Smooth muscle cell (in vitro differentiated cells): ENCODE data around the gene SPOCK3. TPM values are rescaled to one million over a fixed set of nuclear protein-coding genes. Genes with fewer than 3 reads are reported as not detected.

Experiments used
- DNase-seq: peaks from one replicate; lab custom pipeline; 2025; ENCODE audit not compliant: unreplicated experiment; lab: John Stamatoyannopoulos, UW
- H2AFZ ChIP-seq: fragments of 200-600 bp; sonication (generic); 2 replicates; pipeline ENCODE4 v1.6.0; 2016; ENCODE audit warnings: antibody characterized with exemption, low read depth, mild to moderate bottlenecking
- H3F3A ChIP-seq: fragments of 200-600 bp; sonication (generic); 2 replicates; pipeline ENCODE4 v1.6.0; 2017; ENCODE audit warnings: antibody characterized with exemption, low read depth
- H3K27ac ChIP-seq: fragments of 200-600 bp; sonication (generic); 2 replicates; pipeline ENCODE4 v1.5.1; 2016; ENCODE audit warnings: low read depth, mild to moderate bottlenecking
- H3K27me3 ChIP-seq: fragments of 200-600 bp; sonication (generic); 2 replicates; pipeline ENCODE4 v1.6.1; 2016; ENCODE audit warnings: low read depth, mild to moderate bottlenecking
- H3K36me3 ChIP-seq: fragments of 200-600 bp; sonication (generic); 2 replicates; pipeline ENCODE4 v1.5.1; 2016; ENCODE audit warnings: low read depth
- H3K4me1 ChIP-seq: fragments of 200-600 bp; sonication (generic); 2 replicates; pipeline ENCODE4 v1.5.1; 2016; ENCODE audit warnings: low read depth
- H3K4me2 ChIP-seq: fragments of 200-600 bp; sonication (generic); 2 replicates; pipeline ENCODE4 v1.6.0; 2016; ENCODE audit warnings: mild to moderate bottlenecking
- H3K4me3 ChIP-seq: fragments of 200-600 bp; sonication (generic); 2 replicates; pipeline ENCODE4 v1.5.1; 2016; ENCODE audit warnings: mild to moderate bottlenecking
- H3K79me2 ChIP-seq: fragments of 200-600 bp; sonication (generic); 2 replicates; pipeline ENCODE4 v1.6.0; 2016; ENCODE audit warnings: low read depth, mild to moderate bottlenecking
- H3K9ac ChIP-seq: fragments of 200-600 bp; sonication (generic); 2 replicates; pipeline ENCODE4 v1.6.0; 2016; ENCODE audit warnings: low read depth
- H3K9me3 ChIP-seq: fragments of 200-600 bp; sonication (generic); replicated peaks from 2 replicates; pipeline ENCODE4 v1.5.1; 2016; ENCODE audit warnings: low read depth
- H4K20me1 ChIP-seq: fragments of 200-600 bp; sonication (generic); 2 replicates; pipeline ENCODE4 v1.6.0; 2016; ENCODE audit warnings: low read depth
- CTCF ChIP-seq: fragments of 200-600 bp; sonication (generic); IDR thresholded peaks from 2 replicates; pipeline ENCODE4 v1.5.1; 2017; ENCODE audit warnings: borderline replicate concordance, mild to moderate bottlenecking, antibody characterized with exemption; ENCODE audit not compliant: insufficient read depth, poor library complexity, severe bottlenecking
- WGBS: methylation state at CpG from one replicate; pipeline ENCODE4 v1.1.7; 2016; ENCODE audit warnings: low lambda C conversion rate; 5-methylcytosine and 5-hydroxymethylcytosine counted together
- polyA plus RNA-seq: library from polyadenylated mRNA; unstranded; fragments of >200 nt; fragmentation: Nextera tagmentation; extraction: Ambion mirVana; gene quantifications from 2 replicates; pipeline ENCODE4 v1.2.1, GENCODE V29; 2016
- total RNA-seq: library from RNA; depleted of rRNA; stranded (reverse); fragments of >200 nt; gene quantifications from 2 replicates; pipeline ENCODE4 v1.2.3, GENCODE V29; 2014

SPOCK3 gene
- total and polyA plus RNA-seq, 2 experiments from 2014 or later, result 0.49 TPM; not detected in 1

DNA sequence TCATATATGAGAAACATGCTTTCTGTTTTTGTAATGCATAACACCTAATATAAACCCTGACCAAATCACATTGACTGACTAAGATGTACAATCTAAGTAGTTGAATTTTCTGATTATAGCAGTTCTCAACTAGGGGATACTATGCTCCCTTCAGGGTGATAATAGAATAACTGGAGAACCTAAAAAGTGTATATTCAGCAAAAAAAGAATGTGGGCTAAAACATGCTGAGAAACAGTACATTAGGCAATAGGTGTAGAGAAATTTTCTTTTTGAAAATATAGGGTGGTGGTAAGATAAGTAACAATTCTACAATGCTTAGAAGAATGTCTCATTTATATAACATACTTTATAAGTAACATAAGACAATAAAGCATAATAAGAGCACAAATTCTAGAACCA, 239.6 kb downstream of the SPOCK3 start:
- no peaks in the 10 kb centered on the region for H3K9me3 ChIP-seq

GRCh38 chr4:166991006-166991561, 243.2 kb downstream of the SPOCK3 start:
- no peak overlapping the region for H3K9ac ChIP-seq
- no peaks in the 10 kb centered on the region for H3K79me2 ChIP-seq
- no peak overlapping the region for H3K4me2 ChIP-seq
- DNase-seq, result no peak
- no peaks in the 10 kb centered on the region for H3K27me3 ChIP-seq
- no peaks in the 10 kb centered on the region for H4K20me1 ChIP-seq
- H3K36me3 ChIP-seq, result no peaks in the 10 kb centered on the region
- no peaks in the 10 kb centered on the region for H3K4me1 ChIP-seq
- H3K27ac ChIP-seq, result no peak overlapping the region
- WGBS, result 97% methylated on average over 3 of the region's 3 CpGs
- H3K4me3 ChIP-seq, result no peak overlapping the region
- H3K9me3 ChIP-seq, result no peaks in the 10 kb centered on the region
- H2AFZ ChIP-seq, result no peak overlapping the region
- H3F3A ChIP-seq, result no peaks in the 10 kb centered on the region
- TF ChIP-seq CTCF, result no peak

More for the DNA sequence above, 239.6 kb downstream of the SPOCK3 start:
- DNase-seq, result no peak
- Histone ChIP-seq H3K9ac (no peak overlapping the region), H3K4me3 (no peak overlapping the region), H3K79me2 (no peaks in the 10 kb centered on the region), H3K36me3 (no peaks in the 10 kb centered on the region), H3F3A (no peaks in the 10 kb centered on the region), H3K4me2 (no peak overlapping the region), H3K4me1 (no peaks in the 10 kb centered on the region), H2AFZ (no peak overlapping the region), H3K27me3 (peaks cover 5% of the 10 kb centered on the region), H4K20me1 (no peaks in the 10 kb centered on the region), H3K27ac (no peak overlapping the region)
- TF ChIP-seq CTCF, result no peak

DNA sequence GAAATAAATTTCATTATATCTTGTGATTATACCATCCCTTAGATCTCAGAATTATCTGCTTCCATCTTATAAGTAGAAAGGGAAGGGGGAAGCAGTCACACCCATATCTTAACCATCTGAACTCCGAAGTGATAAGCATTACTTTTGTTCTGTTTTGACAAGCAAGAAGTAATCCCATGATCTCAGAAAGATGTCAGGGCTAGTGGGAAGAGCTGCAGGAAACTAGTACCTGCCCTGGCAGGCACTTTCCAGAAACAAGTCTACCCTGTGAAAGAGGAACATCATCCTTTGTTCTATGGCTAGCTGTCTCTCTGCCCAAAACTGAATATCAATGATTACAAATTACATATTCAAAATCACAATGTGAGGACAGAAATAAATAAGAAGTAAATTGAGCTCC, 244.4 kb downstream of the SPOCK3 start:
- H3K27ac ChIP-seq, result no peak overlapping the region
- no peaks in the 10 kb centered on the region for H3K27me3 ChIP-seq
- no peaks in the 10 kb centered on the region for H3K36me3 ChIP-seq
- H3K4me1 ChIP-seq, result no peaks in the 10 kb centered on the region
- no peaks in the 10 kb centered on the region for H4K20me1 ChIP-seq
- no peak for TF ChIP-seq CTCF
- H3K4me2 ChIP-seq, result no peak overlapping the region
- no peak overlapping the region for H2AFZ ChIP-seq
- no peaks in the 10 kb centered on the region for H3K9me3 ChIP-seq
- WGBS, result 47% methylated on average over 1 of the region's 1 CpG
- H3K4me3 ChIP-seq, result no peak overlapping the region
- no peak overlapping the region for H3K9ac ChIP-seq
- no peaks in the 10 kb centered on the region for H3F3A ChIP-seq
- H3K79me2 ChIP-seq, result no peaks in the 10 kb centered on the region
- DNase-seq, result no peak

GRCh38 chr4:166987026-166987425, 247.3 kb downstream of the SPOCK3 start:
- Histone ChIP-seq H3K4me1 (no peaks in the 10 kb centered on the region), H3K9ac (no peak overlapping the region), H3K4me2 (no peak overlapping the region), H3K4me3 (no peak overlapping the region), H3K27me3 (no peaks in the 10 kb centered on the region), H4K20me1 (no peaks in the 10 kb centered on the region), H3F3A (no peaks in the 10 kb centered on the region), H2AFZ (no peak overlapping the region), H3K79me2 (no peaks in the 10 kb centered on the region), H3K27ac (no peak overlapping the region), H3K9me3 (no peaks in the 10 kb centered on the region), H3K36me3 (no peaks in the 10 kb centered on the region)
- no peak for TF ChIP-seq CTCF
- 13% methylated on average over 1 of the region's 1 CpG for whole genome bisulfite sequencing
- no peak for DNase-seq
